ENCODE results near the gene IL20. TPM values are rescaled to one million over a fixed set of nuclear protein-coding genes. Genes with fewer than 3 reads are reported as not detected.

Gene IL20, protein sequence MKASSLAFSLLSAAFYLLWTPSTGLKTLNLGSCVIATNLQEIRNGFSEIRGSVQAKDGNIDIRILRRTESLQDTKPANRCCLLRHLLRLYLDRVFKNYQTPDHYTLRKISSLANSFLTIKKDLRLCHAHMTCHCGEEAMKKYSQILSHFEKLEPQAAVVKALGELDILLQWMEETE
- total RNA-seq, result not detected

DNA sequence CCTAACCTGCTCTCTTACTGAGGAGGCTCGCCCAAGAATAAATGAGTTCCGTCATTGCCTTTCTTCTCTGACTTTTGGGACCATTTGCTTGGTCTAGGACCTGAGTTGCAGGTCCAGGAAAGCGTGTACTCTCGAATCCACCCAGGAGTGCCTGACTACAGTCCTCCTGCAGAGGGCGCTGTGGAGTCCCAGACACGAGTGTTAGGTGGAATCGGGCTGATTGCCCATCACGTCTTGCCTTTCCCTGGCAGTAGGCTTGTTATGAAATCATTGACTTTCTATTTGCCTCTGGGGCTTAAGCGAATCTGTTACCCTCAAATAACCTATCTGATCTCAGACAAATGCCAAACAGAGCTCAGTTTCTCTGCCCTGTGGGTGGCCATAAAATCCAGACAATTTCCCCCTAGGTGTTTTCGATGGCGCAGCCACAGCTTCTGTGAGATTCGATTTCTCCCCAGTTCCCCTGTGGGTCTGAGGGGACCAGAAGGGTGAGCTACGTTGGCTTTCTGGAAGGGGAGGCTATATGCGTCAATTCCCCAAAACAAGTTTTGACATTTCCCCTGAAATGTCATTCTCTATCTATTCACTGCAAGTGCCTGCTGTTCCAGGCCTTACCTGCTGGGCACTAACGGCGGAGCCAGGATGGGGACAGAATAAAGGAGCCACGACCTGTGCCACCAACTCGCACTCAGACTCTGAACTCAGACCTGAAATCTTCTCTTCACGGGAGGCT, at the start of gene IL20:
Gene IL20, plus strand, starts transcription at position 685 of the 733 bp plus-strand sequence. CDS start 230 bp downstream, outside the sequence.
- peaks cover 3% of the 10 kb centered on the region for H3K27me3 ChIP-seq (ENCODE audit: insufficient read depth, low read length)

DNA sequence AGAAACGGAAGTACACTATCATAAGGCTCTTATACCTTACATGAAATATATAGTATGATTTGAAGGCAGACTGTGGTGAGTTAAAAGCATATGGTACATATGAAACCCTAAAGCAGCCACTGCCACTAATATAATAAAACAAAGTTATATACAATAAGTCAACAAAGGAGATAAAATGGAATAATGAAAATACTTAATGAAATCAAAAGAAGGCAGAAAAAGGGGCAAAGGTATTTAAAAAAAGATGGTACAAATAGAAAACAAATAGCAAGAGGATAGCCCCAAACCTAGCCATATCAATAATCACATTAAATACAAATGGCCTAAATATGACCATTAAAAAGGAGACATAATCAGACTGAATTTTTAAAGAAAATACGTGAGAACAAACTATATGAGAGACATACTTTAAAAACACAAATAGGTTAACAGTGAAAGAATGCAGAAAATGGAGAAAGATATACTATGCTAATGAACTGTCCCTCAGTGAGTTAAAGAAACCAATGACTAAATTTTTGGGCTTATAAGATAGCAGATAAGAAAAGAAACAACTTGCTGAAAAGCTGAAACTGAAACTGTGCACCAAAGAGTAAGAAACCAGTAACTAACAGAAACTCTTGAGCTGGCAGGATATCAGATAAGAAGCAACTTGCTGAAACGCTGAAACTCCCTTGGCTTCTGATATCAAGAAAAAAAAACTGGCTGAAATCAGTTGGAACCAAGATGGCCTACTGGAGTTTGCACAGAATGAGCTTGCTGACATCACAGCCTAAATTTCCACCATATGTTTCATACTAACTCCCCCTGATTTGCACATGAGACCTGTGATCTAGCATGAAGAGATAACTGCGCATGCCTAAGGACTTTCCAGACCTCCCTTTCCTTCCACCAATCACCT, 48.8 kb upstream of the IL20 start:
- Histone ChIP-seq H3K27me3 (ENCODE audit: insufficient read depth, low read length) (no peaks in the 10 kb centered on the region), H3K9me3 (ENCODE audit: low read depth, low read length) (peaks cover 6% of the 10 kb centered on the region), H3K4me1 (ENCODE audit: insufficient read depth, low read length) (peaks cover 14% of the 10 kb centered on the region), H3K4me3 (ENCODE audit: low read length) (no peak overlapping the region)

More for the DNA sequence above, at the start of gene IL20:
- Histone ChIP-seq H3K9me3 (ENCODE audit: low read depth, low read length) (no peaks in the 10 kb centered on the region), H3K4me3 (ENCODE audit: low read length) (no peak within 1 kb of the TSS), H3K4me1 (ENCODE audit: insufficient read depth, low read length) (no peaks in the 10 kb centered on the region)

- Histone ChIP-seq H3K4me1 (ENCODE audit: insufficient read depth, low read length) (peaks cover 21% of the 10 kb centered on the region), H3K4me3 (ENCODE audit: low read length) (no peak overlapping the region), H3K27me3 (ENCODE audit: insufficient read depth, low read length) (no peaks in the 10 kb centered on the region), H3K9me3 (ENCODE audit: low read depth, low read length) (no peaks in the 10 kb centered on the region)
Observed at GRCh38 chr1:206821493-206821892, 43.9 kb upstream of the IL20 start.

DNA sequence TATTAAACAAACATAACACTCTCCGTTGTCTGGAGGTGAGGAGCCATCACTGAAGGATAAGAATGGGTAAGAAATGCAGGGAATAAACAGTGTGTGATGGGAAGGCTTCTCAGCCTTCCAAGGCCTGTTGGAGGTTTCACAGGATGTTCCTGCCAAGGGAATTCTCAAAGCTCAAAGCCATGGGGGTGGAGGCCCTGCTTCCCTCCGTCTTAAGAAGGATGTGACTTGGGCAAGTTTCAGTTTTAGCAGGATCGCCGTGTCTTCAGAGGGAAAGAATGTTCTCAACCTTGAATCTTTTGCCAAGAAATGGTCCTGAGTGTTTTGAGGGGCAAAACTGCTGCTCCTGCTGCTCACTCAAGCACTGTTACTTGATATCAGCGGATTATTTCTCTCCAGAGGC, 41.7 kb upstream of the IL20 start:
- H3K27me3 ChIP-seq (ENCODE audit: insufficient read depth, low read length), result no peaks in the 10 kb centered on the region
- no peak overlapping the region for H3K4me3 ChIP-seq (ENCODE audit: low read length)

DNA sequence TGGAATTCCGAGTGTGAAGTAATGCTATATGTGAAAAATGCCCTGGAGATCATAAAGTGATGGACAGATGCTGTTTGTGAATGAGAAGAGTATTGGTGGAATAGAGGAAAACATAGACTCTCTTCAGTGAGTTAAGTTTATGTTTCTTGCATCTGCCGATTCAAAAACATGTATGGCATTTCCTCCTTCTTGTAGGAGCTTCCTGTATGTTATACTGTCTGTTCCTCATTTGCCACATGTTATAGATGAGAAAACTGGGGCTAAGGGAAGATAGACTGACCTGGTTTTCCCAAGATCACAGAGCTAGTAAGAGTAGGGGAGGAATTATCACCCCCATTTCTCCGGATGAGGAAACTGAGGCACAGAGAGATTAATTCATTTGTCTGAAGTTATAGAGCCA, 41.1 kb upstream of the IL20 start:
- Histone ChIP-seq H3K4me1 (ENCODE audit: insufficient read depth, low read length) (peaks cover 24% of the 10 kb centered on the region), H3K4me3 (ENCODE audit: low read length) (no peak overlapping the region), H3K9me3 (ENCODE audit: low read depth, low read length) (no peaks in the 10 kb centered on the region)

More for the DNA sequence above, 41.7 kb upstream of the IL20 start:
- H3K4me1 ChIP-seq (ENCODE audit: insufficient read depth, low read length), result peaks cover 18% of the 10 kb centered on the region
- no peaks in the 10 kb centered on the region for H3K9me3 ChIP-seq (ENCODE audit: low read depth, low read length)

GRCh38 chr1:206826394-206826793, 39.0 kb upstream of the IL20 start:
- H3K27me3 ChIP-seq (ENCODE audit: insufficient read depth, low read length), result no peaks in the 10 kb centered on the region
- H3K4me3 ChIP-seq (ENCODE audit: low read length), result no peak overlapping the region
- peaks cover 33% of the 10 kb centered on the region for H3K4me1 ChIP-seq (ENCODE audit: insufficient read depth, low read length)
- no peaks in the 10 kb centered on the region for H3K9me3 ChIP-seq (ENCODE audit: low read depth, low read length)

More for the DNA sequence above, 41.1 kb upstream of the IL20 start:
- no peaks in the 10 kb centered on the region for H3K27me3 ChIP-seq (ENCODE audit: insufficient read depth, low read length)

DNA sequence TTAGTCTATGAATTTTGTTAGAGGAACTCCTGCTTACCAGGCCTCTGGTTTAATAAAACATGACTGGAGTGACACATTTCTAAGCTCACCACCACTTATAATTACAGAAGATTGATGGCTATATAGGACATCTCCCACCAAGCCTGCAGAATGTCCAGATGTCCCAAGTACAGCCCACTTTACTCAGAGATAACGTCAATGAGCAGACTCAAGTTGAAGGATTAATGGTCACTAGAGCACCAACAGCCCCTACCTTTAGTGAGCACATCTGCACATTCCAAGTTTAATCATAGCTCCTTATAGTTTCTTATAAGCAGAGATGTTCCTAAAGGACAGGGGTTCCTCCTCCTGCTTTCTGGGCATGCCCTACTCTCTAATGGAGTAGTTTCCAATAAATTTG, 37.4 kb upstream of the IL20 start:
- Histone ChIP-seq H3K4me3 (ENCODE audit: low read length) (no peak overlapping the region), H3K27me3 (ENCODE audit: insufficient read depth, low read length) (no peaks in the 10 kb centered on the region), H3K9me3 (ENCODE audit: low read depth, low read length) (no peaks in the 10 kb centered on the region), H3K4me1 (ENCODE audit: insufficient read depth, low read length) (peaks cover 49% of the 10 kb centered on the region)

- no peaks in the 10 kb centered on the region for H3K27me3 ChIP-seq (ENCODE audit: insufficient read depth, low read length)
- H3K9me3 ChIP-seq (ENCODE audit: low read depth, low read length), result no peaks in the 10 kb centered on the region
- no peak overlapping the region for H3K4me3 ChIP-seq (ENCODE audit: low read length)
- H3K4me1 ChIP-seq (ENCODE audit: insufficient read depth, low read length), result peaks cover 53% of the 10 kb centered on the region
Observed at GRCh38 chr1:206828765-206829164, 36.7 kb upstream of the IL20 start.

DNA sequence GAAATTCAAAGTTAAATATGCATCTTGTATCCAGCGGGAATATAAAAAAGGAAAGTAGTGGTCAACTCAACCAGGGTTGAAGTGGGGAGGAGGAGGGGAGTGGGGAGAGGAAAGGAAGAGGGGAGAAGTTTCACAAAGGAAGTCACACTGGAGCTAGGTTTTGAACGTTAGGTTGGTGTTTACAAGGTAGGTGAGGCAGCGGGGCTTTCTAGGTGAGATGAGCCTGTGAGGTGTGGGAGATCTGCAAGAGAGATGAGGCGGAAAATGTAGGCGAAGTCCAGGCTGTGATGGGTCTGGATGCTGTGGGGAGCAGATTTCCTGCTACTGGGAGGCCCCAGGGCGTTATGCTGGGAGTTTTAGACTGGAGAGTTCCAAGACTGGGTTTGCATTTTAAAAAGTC, 36.1 kb upstream of the IL20 start:
- H3K4me1 ChIP-seq (ENCODE audit: insufficient read depth, low read length), result peaks cover 53% of the 10 kb centered on the region
- no peaks in the 10 kb centered on the region for H3K9me3 ChIP-seq (ENCODE audit: low read depth, low read length)
- H3K27me3 ChIP-seq (ENCODE audit: insufficient read depth, low read length), result no peaks in the 10 kb centered on the region
- no peak overlapping the region for H3K4me3 ChIP-seq (ENCODE audit: low read length)

DNA sequence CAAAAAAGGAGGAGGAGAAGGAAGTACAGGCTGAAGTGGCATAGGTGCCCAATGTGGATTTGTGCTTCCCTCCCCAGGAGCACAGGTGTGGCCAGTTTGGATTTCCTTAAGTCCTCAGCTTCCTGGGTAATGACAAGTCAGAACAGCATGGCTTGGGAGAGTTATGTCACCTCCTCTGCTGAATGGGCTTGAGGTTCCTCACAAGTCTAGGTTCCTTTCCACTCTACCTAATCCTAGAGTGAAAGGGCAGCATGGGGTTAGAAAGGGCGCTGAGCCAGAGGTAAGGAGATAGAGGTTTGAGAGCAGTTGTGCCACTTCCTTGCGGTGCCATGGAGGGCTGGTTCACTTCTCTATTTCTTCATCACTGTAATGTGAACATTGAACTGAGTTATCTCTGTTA, 35.5 kb upstream of the IL20 start:
- Histone ChIP-seq H3K9me3 (ENCODE audit: low read depth, low read length) (no peaks in the 10 kb centered on the region), H3K4me1 (ENCODE audit: insufficient read depth, low read length) (peaks cover 53% of the 10 kb centered on the region), H3K4me3 (ENCODE audit: low read length) (no peak overlapping the region), H3K27me3 (ENCODE audit: insufficient read depth, low read length) (no peaks in the 10 kb centered on the region)

DNA sequence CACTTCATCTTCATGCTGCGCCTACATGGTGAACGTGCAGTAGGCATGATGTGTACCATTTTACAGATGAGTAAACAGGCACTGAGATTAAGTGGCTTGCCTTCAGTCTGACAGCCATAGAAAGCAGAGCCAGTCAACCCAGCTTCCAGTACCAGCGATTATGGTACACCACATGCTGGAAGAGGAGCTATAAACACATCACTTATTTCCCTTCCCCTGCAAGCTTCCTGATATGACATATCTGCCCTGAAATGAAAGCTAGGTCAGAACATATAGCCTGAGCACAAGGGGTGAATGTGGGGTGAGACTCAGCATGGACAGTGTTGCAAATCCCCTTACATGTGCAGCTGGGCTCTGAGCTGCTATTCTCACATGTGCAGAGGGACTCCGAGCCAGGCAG, 33.8 kb upstream of the IL20 start:
- H3K4me3 ChIP-seq (ENCODE audit: low read length), result no peak overlapping the region
- H3K4me1 ChIP-seq (ENCODE audit: insufficient read depth, low read length), result peaks cover 57% of the 10 kb centered on the region
- no peaks in the 10 kb centered on the region for H3K9me3 ChIP-seq (ENCODE audit: low read depth, low read length)

DNA sequence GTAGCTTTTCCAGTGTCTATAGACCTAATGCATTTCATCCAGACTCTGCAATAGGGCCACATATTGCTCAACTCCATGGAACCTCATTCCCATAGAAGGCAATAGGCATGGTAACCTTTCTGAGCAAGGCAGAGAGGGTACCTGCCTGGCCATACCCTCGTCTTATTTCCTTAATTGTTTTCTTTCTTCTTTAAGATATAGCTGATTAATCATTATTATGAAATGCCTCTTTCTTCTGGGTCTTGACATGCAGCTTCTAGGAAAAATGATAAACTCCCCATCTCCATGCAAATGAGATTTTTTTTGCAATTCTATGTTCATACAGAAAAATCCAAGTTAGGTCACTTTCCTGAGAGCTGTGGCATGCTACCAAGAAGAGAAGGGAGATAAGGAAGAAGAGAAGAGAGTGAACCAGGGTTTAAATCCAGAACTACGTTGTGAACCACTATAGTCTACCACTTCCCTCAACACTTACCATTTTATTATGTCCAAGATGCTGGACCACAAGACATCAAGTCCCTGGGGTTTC, 33.0 kb upstream of the IL20 start:
- H3K4me3 ChIP-seq (ENCODE audit: low read length), result no peak overlapping the region
- H3K27me3 ChIP-seq (ENCODE audit: insufficient read depth, low read length), result no peaks in the 10 kb centered on the region
- H3K9me3 ChIP-seq (ENCODE audit: low read depth, low read length), result no peaks in the 10 kb centered on the region
- peaks cover 57% of the 10 kb centered on the region for H3K4me1 ChIP-seq (ENCODE audit: insufficient read depth, low read length)

More for the DNA sequence above, 33.8 kb upstream of the IL20 start:
- no peaks in the 10 kb centered on the region for H3K27me3 ChIP-seq (ENCODE audit: insufficient read depth, low read length)

DNA sequence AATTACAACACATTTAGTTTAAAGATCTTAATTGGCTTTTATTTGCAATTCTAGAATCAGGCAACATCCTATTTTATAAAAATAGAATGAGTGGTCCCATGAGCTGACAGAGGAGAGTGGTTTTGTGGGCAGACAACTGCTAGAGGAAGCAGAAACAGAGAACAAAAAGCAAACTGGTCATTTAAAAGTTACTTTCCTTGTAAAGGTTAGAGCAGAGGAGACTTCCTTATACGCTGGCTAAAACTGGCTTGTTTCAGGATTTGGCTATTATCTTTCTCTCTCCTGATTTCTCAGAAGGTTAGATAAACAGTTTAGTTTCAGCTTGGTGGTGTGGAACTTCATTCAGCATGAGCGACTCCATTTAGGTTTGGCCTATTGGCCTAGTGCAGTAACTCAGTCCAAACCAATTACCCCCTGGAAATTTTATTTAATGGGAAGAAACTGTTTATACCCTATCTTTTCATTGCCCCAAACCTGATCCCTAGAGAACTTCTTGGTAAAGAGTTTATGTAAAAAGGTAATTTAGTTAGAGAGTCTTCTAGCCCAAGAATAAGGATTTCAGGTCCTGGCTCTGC, 32.2 kb upstream of the IL20 start:
- Histone ChIP-seq H3K27me3 (ENCODE audit: insufficient read depth, low read length) (no peaks in the 10 kb centered on the region), H3K4me3 (ENCODE audit: low read length) (no peak overlapping the region), H3K4me1 (ENCODE audit: insufficient read depth, low read length) (peaks cover 57% of the 10 kb centered on the region), H3K9me3 (ENCODE audit: low read depth, low read length) (no peaks in the 10 kb centered on the region)

GRCh38 chr1:206833801-206834200, 31.6 kb upstream of the IL20 start:
- Histone ChIP-seq H3K4me3 (ENCODE audit: low read length) (no peak overlapping the region), H3K27me3 (ENCODE audit: insufficient read depth, low read length) (no peaks in the 10 kb centered on the region), H3K4me1 (ENCODE audit: insufficient read depth, low read length) (peaks cover 54% of the 10 kb centered on the region), H3K9me3 (ENCODE audit: low read depth, low read length) (no peaks in the 10 kb centered on the region)

DNA sequence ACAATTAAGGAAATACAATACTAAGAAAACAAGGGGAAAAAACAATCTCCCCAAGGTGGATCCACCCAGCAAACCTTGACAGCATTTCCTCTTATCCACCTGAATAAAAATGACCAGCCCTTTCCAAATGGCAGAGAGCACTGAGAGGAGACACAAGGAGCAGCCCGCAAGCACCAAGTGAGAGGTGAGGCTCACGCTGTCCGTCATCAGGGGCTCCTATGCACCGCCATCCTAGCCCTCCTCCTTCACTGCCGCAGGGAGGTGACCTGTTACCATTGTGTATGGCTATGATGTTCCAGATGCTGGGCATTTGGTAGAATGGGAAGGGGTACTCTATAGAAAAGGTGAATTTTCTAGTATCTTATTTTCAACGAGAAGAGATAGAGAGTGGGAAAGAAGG, 31.2 kb upstream of the IL20 start:
- H3K4me1 ChIP-seq (ENCODE audit: insufficient read depth, low read length), result peaks cover 50% of the 10 kb centered on the region
- H3K4me3 ChIP-seq (ENCODE audit: low read length), result no peak overlapping the region
- no peaks in the 10 kb centered on the region for H3K9me3 ChIP-seq (ENCODE audit: low read depth, low read length)
- H3K27me3 ChIP-seq (ENCODE audit: insufficient read depth, low read length), result no peaks in the 10 kb centered on the region
